Hematopoietic multipotent progenitor cell treated with erythropoietin and hydrocortisone succinate and interleukin-3 and kit ligand, for 4 days (in vitro differentiated cells): ENCODE data around the gene COPS9.

Experiments used
- DNase-seq: peaks from one replicate; pipeline ENCODE4 v3.0.0-alpha.2; 2015

The COPS9 gene

GRCh38 chr2:240132651-240132980 lies 3.5 kb downstream of the COPS9 start:
- no peak for DNase-seq

- DNase-seq = no peak
Measured at GRCh38 chr2:240131941-240132650, 4.0 kb downstream of the COPS9 start.

GRCh38 chr2:240131296-240131695 lies 4.8 kb downstream of the COPS9 start:
- DNase-seq = no peak

- DNase-seq = no peak
Measured at GRCh38 chr2:240130393-240131195, 5.5 kb downstream of the COPS9 start.

GRCh38 chr2:240129731-240130392 lies 6.2 kb downstream of the COPS9 start:
- no peak for DNase-seq

GRCh38 chr2:240129311-240129710 lies 6.8 kb downstream of the COPS9 start:
- DNase-seq = no peak

- DNase-seq = no peak
Measured at GRCh38 chr2:240128608-240129145, 7.4 kb downstream of the COPS9 start.

- no peak for DNase-seq
Measured at GRCh38 chr2:240127911-240128607, 8.0 kb downstream of the COPS9 start.

- no peak for DNase-seq
Measured at GRCh38 chr2:240127191-240127750, 8.8 kb downstream of the COPS9 start.

GRCh38 chr2:240126731-240127130 lies 9.4 kb downstream of the COPS9 start:
- DNase-seq = no peak

- DNase-seq = no peak
Measured at GRCh38 chr2:240125742-240126141, 10.4 kb downstream of the COPS9 start.

- no peak for DNase-seq
Measured at GRCh38 chr2:240124651-240125030, 11.5 kb downstream of the COPS9 start.

GRCh38 chr2:240123821-240124650 lies 12.1 kb downstream of the COPS9 start:
- DNase-seq = no peak

- no peak for DNase-seq
Measured at GRCh38 chr2:240121675-240122074, 14.4 kb downstream of the COPS9 start.

- DNase-seq = no peak
Measured at GRCh38 chr2:240121190-240121589, 14.9 kb downstream of the COPS9 start.

GRCh38 chr2:240114233-240114632 lies 21.9 kb downstream of the COPS9 start:
- DNase-seq = no peak

GRCh38 chr2:240112914-240113690 lies 23.0 kb downstream of the COPS9 start:
- DNase-seq = no peak

- no peak for DNase-seq
Measured at GRCh38 chr2:240111253-240111652, 24.9 kb downstream of the COPS9 start.

GRCh38 chr2:240109386-240109785 lies 26.7 kb downstream of the COPS9 start:
- no peak for DNase-seq

GRCh38 chr2:240107477-240107796 lies 28.7 kb downstream of the COPS9 start:
- DNase-seq = no peak
